GM12801 (cell line): ENCODE data around the gene CNEP1R1.

ENCODE experiments used
- CTCF ChIP-seq: IDR thresholded peaks from one replicate; pipeline ENCODE4 v1.5.1; 2011; ENCODE audit warnings: control low read depth; ENCODE audit not compliant: insufficient read length; ENCODE audit errors: extremely low read depth

Gene CNEP1R1

DNA sequence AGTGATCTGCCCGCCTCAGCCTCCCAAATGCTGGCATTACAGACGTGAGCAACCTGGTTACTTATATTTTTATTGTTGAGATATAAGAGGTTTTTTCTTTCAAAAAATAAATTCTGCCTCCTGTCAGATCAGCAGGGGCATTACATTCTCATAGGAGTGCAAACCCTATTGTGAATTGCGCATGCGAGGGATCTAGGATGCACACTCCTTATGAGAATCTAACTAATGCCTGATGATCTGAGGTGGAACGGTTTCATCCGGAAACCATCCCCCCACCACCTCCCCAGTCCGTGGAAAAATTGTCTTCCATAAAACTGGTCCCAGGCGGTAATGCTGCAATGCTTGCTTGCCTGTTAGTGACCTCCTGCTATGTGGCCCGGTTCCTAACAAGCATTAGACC is 7.5 kb upstream of the CNEP1R1 start:
- TF ChIP-seq CTCF: no peak

DNA sequence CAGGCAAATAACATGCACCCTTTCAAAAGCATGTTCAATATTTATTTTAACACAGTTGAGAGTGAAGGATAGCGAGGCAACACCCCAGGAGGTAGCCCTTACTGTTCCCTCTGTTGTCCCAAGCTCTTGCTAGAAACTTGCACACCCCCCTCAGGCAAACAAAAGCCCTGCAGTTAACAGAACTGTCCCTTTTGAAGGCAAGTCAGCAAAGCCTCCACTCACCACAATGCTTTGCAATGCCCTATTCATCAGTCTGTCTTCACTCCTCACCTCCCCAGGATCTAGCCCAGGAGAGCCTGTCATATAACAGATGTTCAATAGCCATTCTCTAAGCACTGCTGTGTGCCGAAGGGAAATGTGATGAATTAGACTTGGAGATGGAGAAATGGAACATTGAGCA is 3.5 kb upstream of the CNEP1R1 start:
- TF ChIP-seq CTCF: no peak

GRCh38 chr16:50023641-50024040 is 1.4 kb upstream of the CNEP1R1 start:
- no peak for TF ChIP-seq CTCF

- no peak for TF ChIP-seq CTCF
Observed at GRCh38 chr16:50024207-50024606, 818 bp upstream of the CNEP1R1 start.

DNA sequence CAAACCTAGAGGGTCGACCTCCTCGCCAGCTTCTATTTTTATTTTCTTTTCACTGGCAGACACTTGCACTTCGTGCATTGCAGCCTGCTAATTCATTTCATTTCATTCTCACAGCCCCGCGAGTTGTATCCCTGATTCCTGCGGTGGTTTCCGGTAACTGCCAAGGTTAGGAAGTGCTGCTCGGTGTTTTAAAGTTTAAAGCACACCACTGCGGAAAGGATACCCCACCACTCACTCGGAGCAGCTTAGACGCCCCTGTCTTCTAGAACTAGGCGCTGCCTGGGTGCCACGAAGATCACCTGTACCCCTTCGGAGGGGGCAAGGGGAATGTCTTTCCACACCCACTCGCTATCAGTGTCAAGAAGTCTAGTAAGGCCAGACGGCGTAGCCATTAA is 509 bp downstream of the CNEP1R1 start:
- TF ChIP-seq CTCF: no peak

GRCh38 chr16:50027829-50028228 is 2.8 kb downstream of the CNEP1R1 start:
- no peak for TF ChIP-seq CTCF

GRCh38 chr16:50035468-50035992 is 10.5 kb downstream of the CNEP1R1 start:
- TF ChIP-seq CTCF: no peak

DNA sequence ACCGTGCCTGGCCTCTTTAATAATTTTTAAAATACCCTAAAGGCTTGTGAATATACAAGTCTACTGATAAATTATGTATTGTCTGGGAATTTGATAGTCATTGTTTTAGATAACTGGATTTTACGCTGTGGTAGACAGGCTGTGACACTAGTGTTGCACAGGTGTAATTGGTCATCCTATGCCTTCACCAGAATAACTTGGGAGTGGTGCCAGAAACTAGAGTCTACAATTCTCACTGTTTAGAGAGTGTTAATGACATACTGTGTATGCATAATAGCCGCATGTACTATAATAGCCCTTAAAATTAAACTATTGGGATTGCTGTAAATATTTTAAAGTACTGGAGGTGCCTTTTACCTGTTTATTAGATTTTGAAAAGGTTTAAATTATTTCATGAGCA is 11.4 kb downstream of the CNEP1R1 start:
- TF ChIP-seq CTCF: no peak
